Astrocyte (in vitro differentiated cells and primary cell): ENCODE data around the gene FBLN1. TPM values are rescaled to one million over a fixed set of nuclear protein-coding genes. Genes with fewer than 3 reads are reported as not detected.

Experiments
- DNase-seq: peaks from one replicate; pipeline ENCODE4 v3.0.0-alpha.2; 2010; ENCODE audit warnings: low read depth
- FAIRE-seq: peaks from 2 replicates; lab custom pipeline; 2011; peaks lifted over from hg19 to GRCh38; lab: Jason Lieb, UNC
- H2AFZ ChIP-seq: 2 replicates; pipeline ENCODE4 v1.6.0; 2012; ENCODE audit warnings: low read depth, low read length, inconsistent platforms
- H3K27ac ChIP-seq: 2 replicates; pipeline ENCODE4 v1.5.1; 2011; ENCODE audit warnings: low read depth, low read length, inconsistent platforms
- H3K27me3 ChIP-seq: 2 replicates; pipeline ENCODE4 v1.6.0; 2011; ENCODE audit warnings: low read length, inconsistent platforms; ENCODE audit not compliant: insufficient read depth
- H3K36me3 ChIP-seq: 2 replicates; pipeline ENCODE4 v1.5.1; 2011; ENCODE audit warnings: low read length, inconsistent platforms; ENCODE audit not compliant: insufficient read depth
- H3K4me1 ChIP-seq: 2 replicates; pipeline ENCODE4 v1.5.1; 2011; ENCODE audit warnings: low read length, inconsistent platforms; ENCODE audit not compliant: insufficient read depth
- H3K4me2 ChIP-seq: 2 replicates; pipeline ENCODE4 v1.6.0; 2012; ENCODE audit warnings: low read length, inconsistent platforms
- H3K4me3 ChIP-seq: 2 replicates; pipeline ENCODE4 v1.5.1; 2011; ENCODE audit warnings: low read depth, mild to moderate bottlenecking, low read length, inconsistent platforms; ENCODE audit not compliant: insufficient read depth
- H3K79me2 ChIP-seq: 2 replicates; pipeline ENCODE4 v1.6.0; 2012; ENCODE audit warnings: mild to moderate bottlenecking, low read length, inconsistent platforms; ENCODE audit not compliant: insufficient read depth
- H3K9ac ChIP-seq: 2 replicates; pipeline ENCODE4 v1.6.0; 2012; ENCODE audit warnings: mild to moderate bottlenecking, low read length, inconsistent platforms
- H3K9me3 ChIP-seq: 2 replicates; pipeline ENCODE4 v1.5.1; 2012; ENCODE audit warnings: low read depth, mild to moderate bottlenecking, low read length, inconsistent platforms; ENCODE audit not compliant: insufficient read depth
- H4K20me1 ChIP-seq: 2 replicates; pipeline ENCODE4 v1.6.0; 2012; ENCODE audit warnings: low read length, inconsistent platforms; ENCODE audit not compliant: insufficient read depth
- H3K27ac Mint-ChIP-seq: one replicate; pipeline ENCODE4 v1.8.0; 2021; ENCODE audit warnings: mild to moderate bottlenecking, mixed read lengths; ENCODE audit not compliant: unreplicated experiment
- H3K27me3 Mint-ChIP-seq: one replicate; pipeline ENCODE4 v1.8.0; 2021; ENCODE audit warnings: low read depth, mixed read lengths; ENCODE audit not compliant: unreplicated experiment
- H3K36me3 Mint-ChIP-seq: one replicate; pipeline ENCODE4 v1.8.0; 2021; ENCODE audit warnings: low read depth, mixed read lengths; ENCODE audit not compliant: unreplicated experiment
- H3K4me1 Mint-ChIP-seq: one replicate; pipeline ENCODE4 v1.8.0; 2021; ENCODE audit warnings: low read depth, mixed read lengths; ENCODE audit not compliant: unreplicated experiment
- H3K4me3 Mint-ChIP-seq: one replicate; pipeline ENCODE4 v1.8.0; 2021; ENCODE audit warnings: mild to moderate bottlenecking, moderate library complexity, mixed read lengths; ENCODE audit not compliant: unreplicated experiment
- H3K9me3 Mint-ChIP-seq: one replicate; pipeline ENCODE4 v1.8.0; 2021; ENCODE audit warnings: mild to moderate bottlenecking, mixed read lengths; ENCODE audit not compliant: unreplicated experiment
- CTCF ChIP-seq: IDR thresholded peaks from 2 replicates; pipeline ENCODE4 v1.5.1; 2011; ENCODE audit warnings: low read depth, mild to moderate bottlenecking, inconsistent platforms, low read length, moderate library complexity; ENCODE audit not compliant: insufficient read depth
- EZH2 ChIP-seq: IDR thresholded peaks from 2 replicates; pipeline ENCODE4 v1.6.1; 2012; ENCODE audit warnings: mild to moderate bottlenecking, low read length, inconsistent platforms; ENCODE audit not compliant: insufficient read depth
- total RNA-seq: library from RNA; stranded (reverse); gene quantifications from 2 replicates; pipeline ENCODE4 v1.2.1, GENCODE V29; 2021

Gene FBLN1
- total RNA-seq, 1 donor from 2014 or later = 69.2 TPM

DNA sequence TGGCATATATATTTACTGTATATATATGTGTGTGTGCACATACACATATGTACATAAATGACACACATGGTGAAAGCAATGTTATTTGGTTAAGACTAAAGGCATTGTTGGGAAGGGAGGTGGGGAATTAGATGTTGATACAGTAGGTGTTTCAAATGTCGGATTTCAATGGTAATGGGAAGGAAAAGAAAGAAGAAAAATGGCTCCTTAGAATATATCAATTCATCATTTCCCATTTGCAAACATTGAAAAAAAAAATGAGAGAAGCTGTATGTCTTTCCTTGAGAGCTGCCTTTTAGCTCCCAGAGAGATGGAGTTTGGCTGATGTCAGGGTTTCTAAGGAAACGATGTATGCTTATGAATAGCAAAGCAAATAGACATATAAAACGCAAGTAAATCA, 135.5 kb downstream of the FBLN1 start:
- FAIRE-seq (no peak), DNase-seq (no peak)
- Histone ChIP-seq H3K9me3 (no peaks in the 10 kb centered on the region), H3K4me3 (no peak overlapping the region), H4K20me1 (no peaks in the 10 kb centered on the region), H3K27me3 (peaks cover 21% of the 10 kb centered on the region), H3K9ac (no peak overlapping the region), H3K4me1 (peaks cover 10% of the 10 kb centered on the region), H3K4me2 (no peak overlapping the region), H3K27ac (no peak overlapping the region), H3K79me2 (no peaks in the 10 kb centered on the region), H3K36me3 (no peaks in the 10 kb centered on the region), H2AFZ (no peak overlapping the region)
- H3K9me3 Mint-ChIP-seq = no peaks in the 10 kb centered on the region
- H3K36me3 Mint-ChIP-seq = no peaks in the 10 kb centered on the region
- no peak overlapping the region for H3K4me3 Mint-ChIP-seq
- no peak for TF ChIP-seq EZH2
- no peak for TF ChIP-seq CTCF
- H3K27me3 Mint-ChIP-seq = peaks cover 38% of the 10 kb centered on the region
- peaks cover 14% of the 10 kb centered on the region for H3K4me1 Mint-ChIP-seq
- H3K27ac Mint-ChIP-seq = no peak overlapping the region

DNA sequence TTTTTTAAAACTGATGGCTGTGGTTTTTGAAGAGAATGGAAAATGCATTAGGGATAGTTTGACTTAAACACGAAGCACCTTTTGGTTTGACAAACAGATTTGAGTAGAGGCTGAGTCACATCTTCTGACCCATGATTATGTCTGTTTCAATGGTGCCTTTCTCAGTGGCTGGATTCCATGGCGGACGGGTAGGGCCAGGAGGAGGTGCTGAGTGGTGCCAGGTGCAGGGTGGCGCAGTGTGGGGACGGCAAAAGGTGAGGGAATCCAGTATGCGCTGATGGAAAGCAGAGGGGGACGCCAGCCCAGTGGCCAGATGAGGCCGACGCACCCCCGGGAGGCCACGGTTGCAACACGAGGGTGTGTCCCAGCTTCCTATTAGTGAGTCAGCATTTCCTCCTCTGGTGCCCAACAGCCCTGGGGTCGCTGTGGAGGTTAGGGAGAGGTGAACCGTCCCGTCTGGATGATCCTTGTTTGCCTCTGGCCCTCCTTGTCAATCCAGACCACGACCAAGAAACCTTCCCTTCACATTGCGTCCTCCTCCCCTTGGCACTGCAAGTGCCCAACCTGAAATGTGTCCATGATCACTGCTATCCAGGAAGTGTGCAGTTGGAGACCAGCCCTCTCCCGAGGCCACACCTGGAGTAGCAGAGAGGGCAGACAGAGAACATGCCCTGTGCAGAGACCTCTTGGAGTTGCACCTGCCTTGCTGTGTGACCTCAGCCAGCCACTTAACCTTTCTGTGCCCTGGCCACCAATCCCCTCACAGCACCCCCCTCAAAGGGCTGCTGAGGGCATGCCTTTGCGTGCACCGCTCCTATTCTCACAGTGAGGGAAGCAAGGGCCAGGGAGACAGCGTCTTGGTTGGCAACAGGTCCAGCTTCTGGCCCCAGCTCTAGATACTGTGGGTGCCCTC, 136.4 kb downstream of the FBLN1 start:
- H3K4me1 Mint-ChIP-seq = peaks cover 14% of the 10 kb centered on the region
- no peak for TF ChIP-seq CTCF
- no peak for TF ChIP-seq EZH2
- no peaks in the 10 kb centered on the region for H3K9me3 Mint-ChIP-seq
- Histone ChIP-seq H3K4me1 (peaks cover 6% of the 10 kb centered on the region), H3K36me3 (no peaks in the 10 kb centered on the region), H3K9ac (no peak overlapping the region), H3K27ac (no peak overlapping the region), H3K79me2 (no peaks in the 10 kb centered on the region), H4K20me1 (no peaks in the 10 kb centered on the region), H3K9me3 (no peaks in the 10 kb centered on the region), H3K27me3 (peaks cover 18% of the 10 kb centered on the region), H2AFZ (peak overlapping the region; percentile 39), H3K4me3 (no peak overlapping the region), H3K4me2 (peak overlapping the region; percentile 63)
- FAIRE-seq (no peak), DNase-seq (peak; percentile 55)
- H3K27ac Mint-ChIP-seq = no peak overlapping the region
- peaks cover 37% of the 10 kb centered on the region for H3K27me3 Mint-ChIP-seq
- H3K4me3 Mint-ChIP-seq = no peak overlapping the region
- no peaks in the 10 kb centered on the region for H3K36me3 Mint-ChIP-seq

GRCh38 chr22:45639747-45640102, 137.0 kb downstream of the FBLN1 start:
- no peak for DNase-seq
- H3K4me2 ChIP-seq = no peak overlapping the region
- Mint-ChIP-seq H3K9me3 (no peaks in the 10 kb centered on the region), H3K27ac (peak overlapping the region; percentile 26), H3K4me1 (peaks cover 14% of the 10 kb centered on the region), H3K27me3 (peaks cover 36% of the 10 kb centered on the region), H3K4me3 (no peak overlapping the region), H3K36me3 (no peaks in the 10 kb centered on the region)
- TF ChIP-seq EZH2 (no peak), CTCF (no peak)
- no peaks in the 10 kb centered on the region for H3K79me2 ChIP-seq
- no peak overlapping the region for H2AFZ ChIP-seq
- no peaks in the 10 kb centered on the region for H4K20me1 ChIP-seq
- no peak overlapping the region for H3K9ac ChIP-seq
- H3K27me3 ChIP-seq = peaks cover 14% of the 10 kb centered on the region
- no peaks in the 10 kb centered on the region for H3K36me3 ChIP-seq
- H3K4me3 ChIP-seq = no peak overlapping the region
- H3K27ac ChIP-seq = no peak overlapping the region
- H3K9me3 ChIP-seq = no peaks in the 10 kb centered on the region
- H3K4me1 ChIP-seq = peaks cover 6% of the 10 kb centered on the region
- no peak for FAIRE-seq
